Naive B cell (primary cell): Measurements from ENCODE around the gene CLDN14. TPM values are rescaled to one million over a fixed set of nuclear protein-coding genes. Genes with fewer than 3 reads are reported as not detected.

Experiments used
- ATAC-seq, 2 donors: fragments of 150-1000 bp; cut with Tn5 transposase; 2 replicates each; pipeline ENCODE4 v1.10.0; 2021; ENCODE audit warnings: low read depth in 2 of 2, mild to moderate bottlenecking in 2 of 2, moderate library complexity in 2 of 2
- DNase-seq: peaks from one replicate; pipeline ENCODE4 v3.0.0; 2022
- H3K27ac Mint-ChIP-seq, 6 donors: one replicate each; pipeline ENCODE4 v1.8.0; 2020 to 2022; ENCODE audit warnings: mild to moderate bottlenecking in 6 of 6, mixed read lengths in 6 of 6, moderate library complexity in 5 of 6, inconsistent platforms in 2 of 6
- H3K27me3 Mint-ChIP-seq, 3 donors: one replicate each; pipeline ENCODE4 v1.8.0; 2021 to 2022; ENCODE audit warnings: mixed read lengths in 3 of 3, mild to moderate bottlenecking in 1 of 3
- H3K36me3 Mint-ChIP-seq, 2 donors: one replicate each; pipeline ENCODE4 v1.8.0; 2020 to 2022; ENCODE audit warnings: mixed read lengths in 2 of 2, inconsistent platforms in 1 of 2, mild to moderate bottlenecking in 1 of 2
- H3K4me1 Mint-ChIP-seq, 3 donors: one replicate each; pipeline ENCODE4 v1.8.0; 2020 to 2022; ENCODE audit warnings: mixed read lengths in 3 of 3, inconsistent platforms in 1 of 3, mild to moderate bottlenecking in 1 of 3, moderate library complexity in 1 of 3
- H3K4me3 Mint-ChIP-seq, 8 donors: one replicate each; pipeline ENCODE4 v1.8.0; 2020 to 2022; ENCODE audit warnings: mild to moderate bottlenecking in 8 of 8, mixed read lengths in 8 of 8, moderate library complexity in 8 of 8, inconsistent platforms in 2 of 8
- H3K9me3 Mint-ChIP-seq, 7 donors: one replicate each; pipeline ENCODE4 v1.8.0; 2020 to 2022; ENCODE audit warnings: mixed read lengths in 7 of 7, mild to moderate bottlenecking in 5 of 7, inconsistent platforms in 2 of 7, moderate library complexity in 1 of 7
- polyA plus RNA-seq, 6 donors: library from polyadenylated mRNA; unstranded; fragments of 300-500 nt; fragmentation: Illumina TruSeq; gene quantifications; one replicate each; pipeline ENCODE4 v1.2.3, GENCODE V29; 2021; ENCODE audit warnings: low read depth in 6 of 6

The CLDN14 gene
- polyA plus RNA-seq, 6 donors from 2014 or later, result not detected

DNA sequence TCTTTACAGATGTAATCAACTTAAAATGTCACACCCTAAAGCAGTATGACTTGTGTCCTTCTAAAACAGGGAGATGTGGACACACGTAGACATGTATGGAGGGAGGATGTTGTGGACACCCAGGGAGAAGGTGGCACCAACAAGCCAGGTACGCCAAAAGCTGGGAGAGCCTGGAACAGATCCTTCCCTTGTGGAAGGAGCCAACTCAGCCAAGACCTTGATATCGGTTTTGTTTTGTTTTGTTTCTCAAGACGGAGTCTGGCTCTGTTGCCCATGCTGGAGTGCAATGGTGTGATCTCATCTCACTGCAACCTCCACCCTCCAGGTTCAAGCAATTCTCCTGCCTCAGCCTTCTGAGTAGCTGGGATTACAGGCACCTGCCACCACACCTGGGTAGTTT lies 49.1 kb downstream of the CLDN14 start:
- Mint-ChIP-seq H3K4me1 (peaks cover 4 to 15% (median 14%) of the 10 kb centered on the region in 3 donors), H3K27me3 (peaks cover 33 to 65% (median 50%) of the 10 kb centered on the region in 3 donors), H3K9me3 (peaks cover 0 to 3% (median 0%) of the 10 kb centered on the region in 7 donors), H3K4me3 (peak overlapping the region in 4 of 8 donors; percentile 73 to 87 (median 83)), H3K27ac (no peak overlapping the region), H3K36me3 (no peaks in the 10 kb centered on the region)
- DNase-seq (no peak), ATAC-seq (no peak)

DNA sequence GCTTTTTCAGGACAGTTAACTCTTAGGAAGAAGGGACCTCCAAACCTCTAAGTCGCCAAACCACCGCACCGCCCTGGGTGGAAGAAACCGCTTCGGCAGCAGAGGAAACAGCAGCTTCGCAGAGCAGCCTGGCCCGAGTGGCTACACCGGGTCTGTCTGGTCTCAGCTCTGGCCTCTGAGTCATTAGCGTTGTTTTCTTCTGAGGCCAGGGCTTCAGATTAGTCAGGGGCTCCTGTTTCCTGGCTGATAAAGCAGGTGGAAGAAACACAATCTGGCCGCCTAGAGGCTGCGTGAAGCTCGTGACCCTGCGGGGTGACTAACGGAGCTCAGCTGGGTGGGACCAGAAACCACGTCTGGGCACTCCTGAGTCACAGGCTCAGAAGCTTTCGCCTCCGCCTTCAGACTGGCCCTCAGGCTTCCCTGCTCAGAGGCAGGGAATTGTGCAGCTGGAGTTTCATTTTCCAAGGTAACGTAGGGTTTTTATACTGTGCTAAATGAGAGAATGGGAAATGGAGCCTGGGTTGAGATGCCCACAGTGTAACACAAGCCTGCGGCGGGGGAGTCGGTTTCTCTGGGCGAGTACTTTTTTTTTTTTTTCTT lies 49.9 kb downstream of the CLDN14 start:
- no peaks in the 10 kb centered on the region for H3K36me3 Mint-ChIP-seq
- peak; percentile 23 for DNase-seq
- H3K9me3 Mint-ChIP-seq, result peaks cover 0 to 3% (median 0%) of the 10 kb centered on the region in 7 donors
- peaks cover 4 to 15% (median 14%) of the 10 kb centered on the region in 3 donors for H3K4me1 Mint-ChIP-seq
- ATAC-seq, result peak; percentile 86 to 87
- peak overlapping the region in 3 of 6 donors; percentile 13 to 84 (median 20) for H3K27ac Mint-ChIP-seq
- H3K27me3 Mint-ChIP-seq, result peaks cover 33 to 65% (median 49%) of the 10 kb centered on the region in 3 donors
- peak overlapping the region; percentile 60 to 87 (median 83) for H3K4me3 Mint-ChIP-seq

DNA sequence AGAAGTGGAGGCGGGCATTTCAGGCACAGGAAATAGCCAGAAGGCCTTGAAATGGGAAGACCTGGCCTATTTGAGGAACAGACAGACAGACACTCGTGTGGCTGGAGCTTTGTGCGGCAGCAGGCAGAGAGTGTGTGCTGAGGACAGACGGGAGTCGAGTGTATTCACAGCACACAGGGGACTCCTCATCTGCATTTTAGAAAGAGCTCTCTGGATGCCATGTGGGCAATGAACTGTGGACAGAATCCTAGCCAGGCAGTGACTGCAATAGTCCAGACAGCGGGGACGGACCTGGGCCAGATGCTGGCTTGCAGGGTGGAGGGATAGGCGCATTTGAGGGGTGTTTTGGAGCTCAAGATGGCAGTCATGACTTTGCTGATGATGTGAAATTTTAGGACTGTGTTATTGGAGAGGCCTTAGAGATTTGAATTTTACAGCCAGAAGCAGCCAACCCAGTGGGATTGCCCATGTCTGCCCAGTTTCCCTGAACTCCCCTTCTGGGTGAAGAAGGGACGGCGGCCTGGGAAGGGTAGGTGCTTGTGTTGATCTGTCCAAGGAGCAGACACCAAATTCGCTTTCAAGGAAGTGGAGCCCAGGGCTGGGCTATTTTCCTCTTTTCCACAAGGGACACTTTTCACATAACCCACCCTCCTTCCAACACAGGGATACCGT lies 51.0 kb downstream of the CLDN14 start:
- Mint-ChIP-seq H3K36me3 (no peaks in the 10 kb centered on the region), H3K4me3 (peak overlapping the region in 4 of 8 donors; percentile 34 to 85 (median 46)), H3K4me1 (peaks cover 4 to 15% (median 14%) of the 10 kb centered on the region in 3 donors), H3K27ac (peak overlapping the region in 1 of 6 donors; percentile 13), H3K27me3 (peaks cover 29 to 54% (median 38%) of the 10 kb centered on the region in 3 donors), H3K9me3 (peaks cover 0 to 3% (median 0%) of the 10 kb centered on the region in 7 donors)
- DNase-seq (no peak), ATAC-seq (no peak)

DNA sequence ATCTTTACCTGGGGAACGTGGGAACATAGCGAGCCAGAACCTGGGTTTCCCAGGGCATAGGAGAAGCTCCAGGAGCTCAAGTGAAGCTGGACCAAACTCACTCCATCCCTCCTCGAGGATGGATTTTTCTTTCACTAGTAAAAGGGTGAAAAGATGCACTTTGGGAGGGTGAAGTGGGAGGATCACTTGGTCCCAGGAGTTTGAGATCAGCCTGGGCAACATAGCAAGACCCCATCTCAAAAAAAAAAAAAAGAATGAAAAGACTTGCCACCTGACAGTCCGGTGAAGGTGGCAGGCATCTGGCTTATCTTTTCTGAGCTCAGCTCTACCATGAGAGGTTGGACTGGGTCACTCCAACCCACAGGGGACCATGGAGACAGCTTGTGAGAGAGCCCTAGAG lies 52.4 kb downstream of the CLDN14 start:
- Mint-ChIP-seq H3K4me3 (no peak overlapping the region), H3K27me3 (peaks cover 23 to 41% (median 31%) of the 10 kb centered on the region in 3 donors), H3K27ac (no peak overlapping the region), H3K36me3 (no peaks in the 10 kb centered on the region), H3K9me3 (peaks cover 0 to 3% (median 0%) of the 10 kb centered on the region in 7 donors), H3K4me1 (peaks cover 4 to 15% (median 14%) of the 10 kb centered on the region in 3 donors)
- no peak for DNase-seq
- no peak for ATAC-seq

DNA sequence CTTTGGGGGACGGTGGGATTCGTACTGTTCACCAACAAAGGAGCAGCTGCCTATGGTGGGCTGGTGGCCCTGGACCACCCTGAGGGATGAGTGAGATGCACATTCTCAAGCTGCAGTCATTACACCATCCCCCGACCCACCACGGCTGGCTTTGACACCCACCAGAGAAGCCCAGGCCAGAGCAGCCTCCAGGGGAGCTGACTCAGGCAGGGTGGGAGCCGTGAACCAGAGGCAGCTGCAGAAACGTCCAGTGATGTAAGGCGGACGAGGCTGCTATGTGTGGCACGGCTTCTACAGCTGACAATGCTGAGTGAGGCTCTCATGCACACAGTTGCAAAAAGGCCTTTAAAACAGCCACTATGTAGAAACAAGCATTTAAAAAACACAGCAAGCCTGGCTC lies 54.6 kb downstream of the CLDN14 start:
- ATAC-seq, result no peak
- Mint-ChIP-seq H3K9me3 (no peaks in the 10 kb centered on the region), H3K36me3 (no peaks in the 10 kb centered on the region), H3K4me3 (no peak overlapping the region), H3K27ac (no peak overlapping the region), H3K4me1 (peaks cover 4 to 8% (median 8%) of the 10 kb centered on the region in 3 donors), H3K27me3 (peaks cover 7 to 21% (median 9%) of the 10 kb centered on the region in 3 donors)
- DNase-seq, result no peak

- Mint-ChIP-seq H3K4me3 (no peak overlapping the region), H3K36me3 (no peaks in the 10 kb centered on the region), H3K9me3 (no peaks in the 10 kb centered on the region), H3K27me3 (peaks cover under 1 to 14% (median 2%) of the 10 kb centered on the region in 3 donors), H3K27ac (no peak overlapping the region), H3K4me1 (peaks cover under 1 to 4% (median 1%) of the 10 kb centered on the region in 3 donors)
- ATAC-seq, result no peak
- no peak for DNase-seq
Measured at GRCh38 chr21:36424592-36424991, 55.3 kb downstream of the CLDN14 start.

DNA sequence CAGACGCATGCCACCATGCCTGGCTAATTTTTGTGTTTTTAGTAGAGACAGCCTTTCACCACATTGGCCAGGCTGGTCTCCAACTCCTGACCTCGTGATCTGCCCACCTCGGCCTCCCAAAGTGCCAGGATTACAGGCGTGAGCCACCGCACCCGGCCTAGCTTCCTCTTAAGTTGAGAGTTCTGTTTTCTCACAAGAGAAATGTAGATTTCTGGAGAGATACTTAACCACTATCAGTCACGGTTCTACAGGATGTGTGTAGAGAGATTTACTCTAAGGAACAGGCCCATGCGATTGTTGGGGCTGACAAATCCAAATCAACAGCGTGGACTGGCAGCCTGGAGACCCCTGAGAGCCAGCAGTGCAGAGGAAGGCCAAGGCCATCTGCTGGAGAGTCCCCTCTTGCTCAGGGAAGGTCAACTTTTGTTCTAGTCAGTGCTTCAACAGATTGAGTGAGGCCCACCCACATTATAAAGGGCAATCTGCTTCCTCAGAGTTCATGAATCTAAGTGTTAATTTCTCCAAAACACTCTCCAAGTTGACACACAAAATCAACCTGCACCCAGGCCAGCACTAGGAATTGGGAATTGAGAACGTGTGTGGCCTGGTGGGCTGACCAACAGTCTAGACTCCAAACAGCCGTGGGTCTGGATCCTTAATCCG lies 56.0 kb downstream of the CLDN14 start:
- no peak for DNase-seq
- peaks cover 0 to 7% (median 0%) of the 10 kb centered on the region in 3 donors for H3K27me3 Mint-ChIP-seq
- no peak for ATAC-seq
- H3K27ac Mint-ChIP-seq, result peak overlapping the region in 1 of 6 donors; percentile 74
- peaks cover 0 to 4% (median 0%) of the 10 kb centered on the region in 3 donors for H3K4me1 Mint-ChIP-seq
- H3K9me3 Mint-ChIP-seq, result no peaks in the 10 kb centered on the region
- no peaks in the 10 kb centered on the region for H3K36me3 Mint-ChIP-seq
- H3K4me3 Mint-ChIP-seq, result no peak overlapping the region

- peak overlapping the region in 1 of 6 donors; percentile 34 for H3K27ac Mint-ChIP-seq
- no peaks in the 10 kb centered on the region for H3K9me3 Mint-ChIP-seq
- H3K36me3 Mint-ChIP-seq, result no peaks in the 10 kb centered on the region
- no peaks in the 10 kb centered on the region for H3K27me3 Mint-ChIP-seq
- DNase-seq (no peak), ATAC-seq (no peak)
- H3K4me3 Mint-ChIP-seq, result peak overlapping the region in 1 of 8 donors; percentile 15
- no peaks in the 10 kb centered on the region for H3K4me1 Mint-ChIP-seq
Measured at GRCh38 chr21:36422279-36423098, 57.4 kb downstream of the CLDN14 start.

DNA sequence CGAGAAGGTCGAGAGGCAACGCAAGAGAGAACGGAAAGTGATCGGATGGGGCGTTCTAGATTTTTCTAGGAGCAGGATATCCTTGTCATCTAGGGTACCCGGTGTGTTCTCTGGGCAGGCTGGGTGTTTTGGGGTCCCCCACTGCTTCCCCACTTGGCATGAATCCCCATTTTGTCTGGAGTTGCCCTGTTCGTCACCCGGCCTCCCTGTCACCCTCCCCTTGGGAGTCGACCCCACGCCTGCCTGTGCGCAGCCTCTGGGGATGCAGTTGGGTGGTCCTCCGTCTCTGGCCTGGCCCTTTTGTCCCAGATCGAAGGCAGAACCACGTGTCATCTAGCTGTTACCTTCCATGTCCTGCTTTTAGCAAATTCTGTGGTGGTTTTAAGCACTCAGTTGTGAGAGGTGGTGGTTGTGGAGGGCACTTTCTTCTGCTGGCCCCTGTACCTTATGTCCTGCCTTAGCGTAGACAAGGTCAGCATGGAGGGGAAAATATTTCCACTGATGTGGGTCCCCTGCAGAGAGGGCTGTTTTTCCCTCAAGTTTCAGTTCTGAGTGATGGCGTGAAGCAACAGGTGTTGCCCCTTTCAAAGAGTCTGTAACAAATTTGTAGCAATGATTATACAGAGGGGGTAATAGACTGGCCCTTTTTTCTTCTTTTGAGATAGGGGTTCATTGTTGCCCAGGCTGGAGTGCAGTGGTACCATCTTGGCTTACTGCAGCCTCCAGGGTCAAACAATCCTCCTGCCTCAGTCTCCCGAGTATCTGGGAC lies 59.2 kb downstream of the CLDN14 start:
- ATAC-seq, result no peak
- Mint-ChIP-seq H3K36me3 (no peaks in the 10 kb centered on the region), H3K4me1 (no peaks in the 10 kb centered on the region), H3K9me3 (no peaks in the 10 kb centered on the region), H3K27ac (peak overlapping the region in 2 of 6 donors; percentile 57 to 84), H3K4me3 (no peak overlapping the region), H3K27me3 (no peaks in the 10 kb centered on the region)
- no peak for DNase-seq

DNA sequence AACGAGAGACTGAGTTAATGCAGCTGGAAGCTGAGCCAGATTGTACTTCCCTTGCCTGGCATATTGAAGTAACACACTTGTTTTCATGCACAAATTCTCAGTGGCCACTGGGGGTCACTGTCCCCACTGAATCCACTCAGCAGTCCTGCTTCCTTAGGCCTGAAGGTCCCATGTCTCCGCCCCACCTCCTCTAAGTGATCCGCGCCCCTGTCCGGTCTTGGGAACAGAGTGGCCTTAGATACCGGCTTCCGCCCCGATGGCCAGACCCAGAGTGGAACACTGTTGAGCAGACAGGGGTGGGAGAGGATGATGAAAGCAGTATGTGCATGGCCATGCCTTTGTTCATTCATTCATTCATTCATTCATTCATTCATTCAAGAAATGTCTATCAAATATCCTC lies 59.9 kb downstream of the CLDN14 start:
- Mint-ChIP-seq H3K36me3 (no peaks in the 10 kb centered on the region), H3K9me3 (no peaks in the 10 kb centered on the region), H3K4me3 (no peak overlapping the region), H3K4me1 (no peaks in the 10 kb centered on the region), H3K27me3 (no peaks in the 10 kb centered on the region), H3K27ac (peak overlapping the region in 1 of 6 donors; percentile 84)
- DNase-seq, result peak; percentile 15
- ATAC-seq, result peak; percentile 40 to 43

GRCh38 chr21:36419241-36419640 lies 60.7 kb downstream of the CLDN14 start:
- no peaks in the 10 kb centered on the region for H3K27me3 Mint-ChIP-seq
- DNase-seq (no peak), ATAC-seq (no peak)
- H3K36me3 Mint-ChIP-seq, result peaks cover 0 to under 1% of the 10 kb centered on the region in 2 donors
- no peak overlapping the region for H3K27ac Mint-ChIP-seq
- H3K4me3 Mint-ChIP-seq, result no peak overlapping the region
- no peaks in the 10 kb centered on the region for H3K9me3 Mint-ChIP-seq
- no peaks in the 10 kb centered on the region for H3K4me1 Mint-ChIP-seq

- no peaks in the 10 kb centered on the region for H3K4me1 Mint-ChIP-seq
- peaks cover 14% of the 10 kb centered on the region in 2 donors for H3K36me3 Mint-ChIP-seq
- DNase-seq (no peak), ATAC-seq (no peak)
- no peak overlapping the region for H3K27ac Mint-ChIP-seq
- H3K27me3 Mint-ChIP-seq, result no peaks in the 10 kb centered on the region
- H3K9me3 Mint-ChIP-seq, result no peaks in the 10 kb centered on the region
- H3K4me3 Mint-ChIP-seq, result no peak overlapping the region
Measured at GRCh38 chr21:36415375-36415774, 64.5 kb downstream of the CLDN14 start.
